ENCODE measurements around the gene NHLRC4. TPM values are rescaled to one million over a fixed set of nuclear protein-coding genes. Genes with fewer than 3 reads are reported as not detected.
A peak's percentile ranks its signal among the peaks of the same experiment; 100 is the strongest.

NHLRC4 gene
- total RNA-seq, 5 donors from 2014 or later (not counting 1 experiment from before 2014, with no cell fraction given), result 1.3 to 5.0 (median 3.6) TPM

DNA sequence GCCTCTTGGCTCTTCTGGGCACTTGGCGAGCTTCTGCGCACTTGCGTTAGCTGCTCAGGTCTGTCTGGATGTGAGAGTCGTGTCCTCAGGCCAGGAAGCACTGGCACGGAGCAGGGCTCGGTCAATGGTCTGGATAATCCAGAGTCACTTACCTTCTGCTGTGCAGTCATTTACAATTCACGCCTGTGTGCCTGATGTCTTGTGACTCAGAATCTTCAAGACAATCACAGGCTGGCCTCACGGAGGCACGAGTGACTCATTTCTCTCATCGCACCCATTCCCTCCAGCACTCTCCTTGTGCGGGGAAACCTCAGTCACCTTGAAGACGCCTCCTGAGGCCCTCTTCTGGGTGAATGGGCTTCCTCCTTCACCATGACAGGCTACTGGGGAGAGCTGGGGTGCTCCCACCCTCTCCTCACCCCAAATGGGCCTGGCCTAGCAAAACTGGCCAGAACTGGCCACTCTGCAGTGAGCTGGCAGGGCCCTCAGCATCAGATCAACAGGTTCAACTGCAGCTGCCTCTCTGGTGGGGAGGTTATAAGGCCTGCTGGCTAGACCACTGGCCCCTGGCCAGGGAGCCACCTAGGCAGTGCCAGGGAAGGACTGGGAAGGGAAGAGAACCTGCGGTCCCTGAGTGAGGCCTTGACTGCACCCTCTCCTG, 41.2 kb upstream of the NHLRC4 start:
- ATAC-seq (replicated peaks in 1 of 4), result peak in 1 of 4 experiments; percentile 8
- WGBS (ENCODE audit: insufficient coverage), result 37% methylated on average over 11 of the region's 13 CpGs
- Histone ChIP-seq H3K36me3 (ENCODE audit: control insufficient read depth in 2 of 2, extremely low read depth in 1 of 2, insufficient read depth in 1 of 2, low read length in 1 of 2) (no peaks in the 10 kb centered on the region), H3K27ac (ENCODE audit: low read length) (peak overlapping the region; percentile 41), H3K4me1 (ENCODE audit: control insufficient read depth in 1 of 2, extremely low read depth in 1 of 2, insufficient read depth in 2 of 2, low read length in 2 of 2) (peaks cover 12 to 49% of the 10 kb centered on the region in 2 experiments), H3K9me3 (no peaks in the 10 kb centered on the region), H3K4me3 (ENCODE audit: control insufficient read depth in 1 of 2, extremely low read depth in 1 of 2, low read length in 1 of 2) (peak overlapping the region in 1 of 2 donors; percentile 74), H3K27me3 (replicated peaks in 1 of 2; ENCODE audit: control insufficient read depth in 2 of 2, extremely low read depth in 1 of 2, insufficient read depth in 2 of 2, low read length in 1 of 2) (peaks cover 0 to 1% of the 10 kb centered on the region in 2 experiments)
- Mint-ChIP-seq H3K9me3 (no peaks in the 10 kb centered on the region), H3K4me3 (peak overlapping the region; percentile 60 to 79 (median 76)), H3K27me3 (no peaks in the 10 kb centered on the region), H3K27ac (peak overlapping the region; percentile 77 to 90), H3K36me3 (no peaks in the 10 kb centered on the region), H3K4me1 (peaks cover 25 to 42% (median 38%) of the 10 kb centered on the region in 3 donors)
- ChIA-PET CTCF (no interaction called here), POLR2A (no interaction called here)
- peak in 15 of 35 experiments; percentile 9 to 54 (median 24) for DNase-seq

DNA sequence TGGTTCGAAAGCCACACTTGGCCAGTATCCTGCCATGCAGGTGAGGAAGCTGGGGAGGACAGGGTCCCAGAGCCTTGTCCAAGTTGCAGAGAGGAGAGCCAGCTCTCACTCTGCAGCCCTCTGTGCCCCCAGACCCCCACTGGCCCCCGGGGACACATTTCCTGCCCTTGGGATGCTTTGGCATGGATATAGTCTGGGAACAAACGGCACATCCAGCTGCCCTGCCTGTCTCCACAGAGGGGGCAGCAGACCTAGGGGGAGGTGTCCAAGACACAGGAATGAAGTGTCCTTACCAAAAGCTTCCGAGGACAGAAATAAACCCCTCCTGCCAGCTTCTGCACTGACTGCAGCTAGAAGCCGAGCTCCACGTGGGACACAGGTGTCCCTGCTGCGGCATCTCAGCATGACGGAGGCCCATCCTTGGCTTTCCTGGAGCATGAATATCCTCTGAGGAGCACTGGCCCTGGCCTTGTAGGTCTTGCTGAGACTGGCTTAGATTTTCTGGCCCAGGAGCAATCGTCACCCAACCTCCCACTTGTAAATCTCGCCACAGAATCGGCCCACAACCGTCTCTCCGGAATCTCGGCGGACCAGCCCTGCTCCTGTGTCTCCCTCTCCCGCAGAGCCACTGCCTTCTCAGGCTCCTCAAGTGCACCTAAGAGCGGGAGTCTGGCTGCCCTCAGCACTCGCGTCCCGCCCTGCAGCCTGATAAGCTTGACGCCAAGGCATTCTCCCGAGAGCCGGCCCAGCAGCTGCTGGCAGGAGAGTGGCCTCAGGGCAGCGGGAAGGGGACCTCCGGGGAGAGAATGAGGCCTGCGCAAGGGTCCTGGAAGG, 40.4 kb upstream of the NHLRC4 start:
- Histone ChIP-seq H3K27me3 (replicated peaks in 1 of 2; ENCODE audit: control insufficient read depth in 2 of 2, extremely low read depth in 1 of 2, insufficient read depth in 2 of 2, low read length in 1 of 2) (no peaks in the 10 kb centered on the region), H3K27ac (ENCODE audit: low read length) (peak overlapping the region; percentile 62), H3K4me1 (ENCODE audit: control insufficient read depth in 1 of 2, extremely low read depth in 1 of 2, insufficient read depth in 2 of 2, low read length in 2 of 2) (peaks cover 12 to 55% of the 10 kb centered on the region in 2 experiments), H3K36me3 (ENCODE audit: control insufficient read depth in 2 of 2, extremely low read depth in 1 of 2, insufficient read depth in 1 of 2, low read length in 1 of 2) (no peaks in the 10 kb centered on the region), H3K4me3 (ENCODE audit: control insufficient read depth in 1 of 2, extremely low read depth in 1 of 2, low read length in 1 of 2) (peak overlapping the region; percentile 63 to 74), H3K9me3 (no peaks in the 10 kb centered on the region)
- no peaks in the 10 kb centered on the region for H3K27me3 Mint-ChIP-seq
- peak overlapping the region; percentile 67 to 87 for H3K27ac Mint-ChIP-seq
- ATAC-seq (replicated peaks in 1 of 4) (no peak), DNase-seq (peak in 5 of 35 experiments; percentile 18 to 41 (median 22))
- peaks cover 25 to 44% (median 38%) of the 10 kb centered on the region in 3 donors for H3K4me1 Mint-ChIP-seq
- POLR2A ChIA-PET, result interaction anchor here in 1 of 2 donors (0.5 kb wide), 1 partner anchor 1363 kb away, joined by 5 read pairs; no protein-coding TSS in a partner anchor
- no peaks in the 10 kb centered on the region for H3K36me3 Mint-ChIP-seq
- no peaks in the 10 kb centered on the region for H3K9me3 Mint-ChIP-seq
- H3K4me3 Mint-ChIP-seq, result peak overlapping the region; percentile 76 to 79 (median 77)
- CTCF ChIA-PET, result interaction anchor here in 1 of 2 donors (0.5 kb wide), 1 partner anchor 44 kb away, joined by 3 read pairs; no protein-coding TSS in a partner anchor
- WGBS (ENCODE audit: insufficient coverage), result 13% methylated on average over 26 of the region's 26 CpGs

DNA sequence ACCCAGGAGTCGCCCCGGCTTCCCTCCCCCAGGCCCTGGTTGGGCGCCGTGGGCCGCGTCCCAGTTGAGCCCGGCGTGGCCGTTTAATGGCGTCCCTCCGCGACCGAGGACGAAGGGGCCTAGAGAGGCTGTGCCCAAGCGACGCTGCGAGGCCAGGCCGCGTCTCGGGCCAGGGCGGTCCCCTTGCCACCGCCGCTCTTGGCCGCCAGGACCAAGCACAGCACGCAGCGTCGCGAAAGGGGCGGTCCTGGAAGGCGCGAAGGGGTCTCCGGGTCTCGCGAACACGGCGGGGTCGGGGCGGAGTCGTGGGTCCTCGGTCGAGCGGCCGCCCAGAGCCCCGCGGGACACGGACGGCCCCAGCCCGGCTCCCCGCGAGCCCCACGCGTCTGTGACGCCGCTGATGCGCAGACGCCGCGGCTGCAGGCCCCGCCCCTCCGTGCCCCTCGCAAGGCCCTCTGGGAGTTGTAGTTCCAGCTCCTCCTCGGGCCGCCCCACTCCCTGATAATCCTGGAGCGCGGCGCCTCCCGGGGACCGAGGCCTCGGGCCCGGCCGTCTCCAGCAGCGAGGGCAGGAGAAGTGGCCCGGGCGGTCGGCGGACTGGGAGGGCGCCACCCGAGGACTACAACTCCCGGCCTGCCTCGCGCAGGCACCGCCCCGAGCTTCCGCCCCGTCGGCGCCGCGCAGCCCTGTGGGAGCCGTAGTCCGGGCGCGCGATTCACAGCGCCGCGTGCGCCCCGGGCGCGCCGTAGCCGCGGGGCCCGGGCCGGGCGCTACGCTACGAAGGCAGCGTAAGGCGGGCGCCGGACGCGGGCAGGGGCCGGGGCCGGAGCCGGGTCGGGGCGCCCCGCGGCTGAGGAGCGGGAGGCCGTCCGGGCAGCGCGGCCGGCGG, 39.5 kb upstream of the NHLRC4 start, which contains the start of gene CAPN15:
TSS of gene CAPN15 (plus strand) at position 698 of the 889 bp plus-strand sequence. CDS start 19,127 bp downstream, outside the sequence.
- WGBS (ENCODE audit: insufficient coverage), result under 1% methylated on average over 129 of the region's 129 CpGs
- peak; percentile 87 to 90 (median 89) for ATAC-seq (replicated peaks in 1 of 4)

DNA sequence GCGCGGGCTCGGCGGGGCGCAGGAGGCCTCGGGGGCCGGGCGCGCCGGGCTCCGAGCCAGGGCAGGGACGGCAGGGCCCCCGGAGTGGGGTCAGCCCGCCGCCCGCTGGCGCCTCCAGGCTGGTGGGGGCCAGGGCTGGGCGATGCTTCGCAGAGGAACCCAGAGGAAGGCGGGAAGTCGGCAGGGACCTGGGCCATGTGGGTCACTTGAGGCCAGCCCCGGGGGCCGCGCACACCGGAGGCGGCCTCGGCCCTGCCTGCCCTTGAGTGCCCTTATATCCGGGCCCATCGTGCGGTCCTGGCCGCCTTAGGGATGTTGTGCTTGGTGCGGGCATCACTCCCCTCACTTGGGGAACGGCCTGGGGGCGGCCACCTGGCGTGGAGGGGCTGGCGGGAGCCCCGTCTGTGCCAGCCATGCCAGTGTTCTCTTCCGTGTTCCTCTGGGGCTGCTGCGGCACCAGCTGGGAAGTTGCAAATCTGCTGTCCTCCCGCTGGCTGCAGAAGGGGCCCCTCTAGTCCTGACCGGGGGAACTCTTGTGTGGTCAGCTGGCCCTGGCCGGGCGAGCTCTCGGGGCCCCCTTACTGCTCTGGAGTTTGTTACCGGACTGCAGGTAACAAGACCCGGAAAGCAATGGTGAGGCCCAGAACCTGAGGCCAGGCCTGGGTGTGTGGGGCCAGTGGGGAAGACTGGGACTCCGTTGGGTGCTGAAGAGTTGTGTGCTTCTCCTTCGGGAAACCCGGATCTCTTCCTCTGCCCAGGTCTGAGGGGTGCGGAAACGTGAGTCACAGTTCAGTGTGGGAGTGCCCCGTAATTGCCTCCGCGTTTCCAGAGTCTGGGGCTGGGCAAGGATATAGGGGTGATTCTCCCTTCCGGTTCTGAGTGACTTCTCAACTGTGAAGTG, 38.4 kb upstream of the NHLRC4 start:
- ChIA-PET POLR2A (no interaction called here), CTCF (no interaction called here)
- no peaks in the 10 kb centered on the region for H3K9me3 Mint-ChIP-seq
- H3K36me3 ChIP-seq (ENCODE audit: control insufficient read depth in 2 of 2, extremely low read depth in 1 of 2, insufficient read depth in 1 of 2, low read length in 1 of 2), result no peaks in the 10 kb centered on the region
- DNase-seq (peak in 10 of 35 experiments; percentile 10 to 48 (median 20)), ATAC-seq (replicated peaks in 1 of 4) (peak; percentile 1 to 11 (median 7))
- peak overlapping the region; percentile 55 for H3K27ac ChIP-seq (ENCODE audit: low read length)
- H3K4me1 ChIP-seq (ENCODE audit: control insufficient read depth in 1 of 2, extremely low read depth in 1 of 2, insufficient read depth in 2 of 2, low read length in 2 of 2), result peaks cover 12 to 55% of the 10 kb centered on the region in 2 experiments
- H3K36me3 Mint-ChIP-seq, result no peaks in the 10 kb centered on the region
- peak overlapping the region; percentile 87 to 92 for H3K27ac Mint-ChIP-seq
- H3K4me3 ChIP-seq (ENCODE audit: control insufficient read depth in 1 of 2, extremely low read depth in 1 of 2, low read length in 1 of 2), result peak overlapping the region; percentile 76 to 80
- peak overlapping the region; percentile 88 to 90 (median 88) for H3K4me3 Mint-ChIP-seq
- no peaks in the 10 kb centered on the region for H3K27me3 Mint-ChIP-seq
- 1% methylated on average over 52 of the region's 55 CpGs for WGBS (ENCODE audit: insufficient coverage)
- no peaks in the 10 kb centered on the region for H3K27me3 ChIP-seq (replicated peaks in 1 of 2; ENCODE audit: control insufficient read depth in 2 of 2, extremely low read depth in 1 of 2, insufficient read depth in 2 of 2, low read length in 1 of 2)
- no peaks in the 10 kb centered on the region for H3K9me3 ChIP-seq
- H3K4me1 Mint-ChIP-seq, result peaks cover 25 to 42% (median 38%) of the 10 kb centered on the region in 3 donors

More for the DNA sequence above, 39.5 kb upstream of the NHLRC4 start, which contains the start of gene CAPN15:
- Histone ChIP-seq H3K9me3 (no peaks in the 10 kb centered on the region), H3K27ac (ENCODE audit: low read length) (peak within 1 kb of the TSS; percentile 78), H3K4me1 (ENCODE audit: control insufficient read depth in 1 of 2, extremely low read depth in 1 of 2, insufficient read depth in 2 of 2, low read length in 2 of 2) (peaks cover 12 to 55% of the 10 kb centered on the region in 2 experiments), H3K4me3 (ENCODE audit: control insufficient read depth in 1 of 2, extremely low read depth in 1 of 2, low read length in 1 of 2) (peak within 1 kb of the TSS; percentile 76 to 80), H3K27me3 (replicated peaks in 1 of 2; ENCODE audit: control insufficient read depth in 2 of 2, extremely low read depth in 1 of 2, insufficient read depth in 2 of 2, low read length in 1 of 2) (no peaks in the 10 kb centered on the region), H3K36me3 (ENCODE audit: control insufficient read depth in 2 of 2, extremely low read depth in 1 of 2, insufficient read depth in 1 of 2, low read length in 1 of 2) (no peaks in the 10 kb centered on the region)
- Mint-ChIP-seq H3K27me3 (no peaks in the 10 kb centered on the region), H3K4me3 (peak within 1 kb of the TSS; percentile 88 to 90 (median 88)), H3K4me1 (peaks cover 25 to 44% (median 38%) of the 10 kb centered on the region in 3 donors), H3K36me3 (no peaks in the 10 kb centered on the region), H3K9me3 (no peaks in the 10 kb centered on the region), H3K27ac (peak within 1 kb of the TSS; percentile 87 to 92)
- ChIA-PET POLR2A (interaction anchor here in 1 of 2 donors (0.5 kb wide), 1 partner anchor 1363 kb away, joined by 5 read pairs; no protein-coding TSS in a partner anchor), CTCF (interaction anchor here in 1 of 2 donors (0.5 to 0.6 kb wide), 2 partner anchors 43 to 437 kb away, joined by 3 to 4 read pairs; no protein-coding TSS in a partner anchor)
- peak; percentile 55 to 92 (median 76) for DNase-seq

DNA sequence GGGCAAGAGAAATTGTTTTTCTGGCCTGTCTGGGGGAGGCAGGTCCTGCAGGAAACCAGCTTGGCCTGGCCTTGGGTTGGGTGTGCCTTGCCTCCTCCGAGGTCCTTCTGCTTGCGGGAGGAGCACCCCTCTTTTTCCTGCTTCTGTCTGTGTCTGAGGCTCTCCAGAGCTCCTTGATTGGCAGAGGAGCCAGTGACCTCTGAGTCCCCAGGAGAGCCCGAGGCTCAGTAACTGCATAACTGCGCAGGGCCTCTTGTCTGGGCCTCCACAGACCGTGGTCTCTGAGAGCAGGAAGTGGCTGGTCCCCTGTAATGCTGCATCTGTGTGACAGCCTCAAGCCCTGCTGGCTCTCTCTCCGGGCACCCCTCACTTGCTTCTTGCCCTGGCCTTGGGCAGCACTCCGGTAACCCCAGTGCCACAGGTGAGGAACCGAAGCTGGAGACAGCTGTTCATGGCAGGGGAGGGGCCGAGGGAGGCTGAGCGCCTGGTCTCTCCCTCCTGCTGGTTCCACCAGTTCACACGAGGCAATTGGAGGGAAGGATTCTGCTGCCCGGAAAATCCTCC, 37.7 kb upstream of the NHLRC4 start:
- Histone ChIP-seq H3K27me3 (replicated peaks in 1 of 2; ENCODE audit: control insufficient read depth in 2 of 2, extremely low read depth in 1 of 2, insufficient read depth in 2 of 2, low read length in 1 of 2) (no peaks in the 10 kb centered on the region), H3K4me1 (ENCODE audit: control insufficient read depth in 1 of 2, extremely low read depth in 1 of 2, insufficient read depth in 2 of 2, low read length in 2 of 2) (peaks cover 12 to 59% of the 10 kb centered on the region in 2 experiments), H3K4me3 (ENCODE audit: control insufficient read depth in 1 of 2, extremely low read depth in 1 of 2, low read length in 1 of 2) (peak overlapping the region; percentile 76 to 80), H3K27ac (ENCODE audit: low read length) (peak overlapping the region; percentile 55), H3K36me3 (ENCODE audit: control insufficient read depth in 2 of 2, extremely low read depth in 1 of 2, insufficient read depth in 1 of 2, low read length in 1 of 2) (no peaks in the 10 kb centered on the region), H3K9me3 (no peaks in the 10 kb centered on the region)
- DNase-seq (peak in 11 of 35 experiments; percentile 10 to 41 (median 20)), ATAC-seq (replicated peaks in 1 of 4) (no peak)
- Mint-ChIP-seq H3K4me1 (peaks cover 25 to 41% (median 38%) of the 10 kb centered on the region in 3 donors), H3K9me3 (no peaks in the 10 kb centered on the region), H3K27ac (peak overlapping the region; percentile 87 to 92), H3K4me3 (peak overlapping the region; percentile 88 to 90 (median 88)), H3K27me3 (no peaks in the 10 kb centered on the region), H3K36me3 (no peaks in the 10 kb centered on the region)
- WGBS (ENCODE audit: insufficient coverage), result 29% methylated on average over 11 of the region's 12 CpGs
- ChIA-PET POLR2A (no interaction called here), CTCF (no interaction called here)
